GM12892 (cell line): ENCODE measurements around the gene PCED1B.

Experiments used
- POLR2A ChIP-seq: IDR thresholded peaks from 2 replicates; pipeline ENCODE4 v1.6.1; 2011; ENCODE audit warnings: low read depth, low read length, control low read depth
- POLR2AphosphoS5 ChIP-seq: IDR thresholded peaks from 2 replicates; pipeline ENCODE4 v1.6.1; 2011; ENCODE audit warnings: low read depth, low read length, control low read depth

DNA sequence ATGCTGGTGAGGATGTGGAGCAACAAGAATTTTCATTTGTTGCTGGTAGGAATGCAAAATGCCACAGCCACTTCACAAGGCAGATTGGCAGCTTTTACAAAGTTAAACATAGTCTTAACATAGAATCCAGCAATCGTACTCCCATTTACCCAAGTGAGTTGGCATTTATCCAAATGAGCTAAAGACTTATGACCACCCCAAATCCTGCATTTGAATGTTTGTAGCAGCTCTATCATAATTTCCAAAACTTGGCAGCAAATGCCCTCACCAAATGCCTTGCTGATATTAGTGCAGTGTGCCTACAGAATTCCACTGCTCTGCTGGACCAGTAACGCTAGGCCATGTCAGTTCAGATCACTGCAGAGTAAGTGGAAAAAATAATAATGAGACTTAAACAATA is 121.0 kb downstream of the PCED1B start:
- no peak for TF ChIP-seq POLR2A
- no peak for TF ChIP-seq POLR2AphosphoS5
